H1 (cell line): ENCODE data around the gene TAPBPL. TPM values are rescaled to one million over a fixed set of nuclear protein-coding genes. Genes with fewer than 3 reads are reported as not detected.
A peak's percentile ranks its signal among the peaks of the same experiment; 100 is the strongest.

Source experiments
- CTCF ChIA-PET: fragments of 300-600 bp; sonication (Branson Sonifier 250); formaldehyde crosslinking; loops from one replicate; lab custom pipeline; 2021; ENCODE audit not compliant: partially characterized antibody; lab: Charles Lee
- POLR2A ChIA-PET: fragments of 300-600 bp; sonication (Branson Sonifier 250); formaldehyde crosslinking; loops from one replicate; lab custom pipeline; 2021; ENCODE audit warnings: inconsistent platforms; ENCODE audit not compliant: partially characterized antibody; lab: Charles Lee
- DNase-seq, 2 experiments: peaks; one replicate each; pipeline versions ENCODE4 v3.0.0 to v3.0.0-alpha.2; 2010 to 2022; ENCODE audit warnings: low spot score in 2 of 2, low read depth in 1 of 2, mixed read lengths in 1 of 2
- FAIRE-seq: peaks from 2 replicates; lab custom pipeline; 2011; peaks lifted over from hg19 to GRCh38; lab: Jason Lieb, UNC
- H2AFZ ChIP-seq: 2 replicates; pipeline ENCODE4 v1.8.1; 2012; ENCODE audit warnings: low read length, inconsistent platforms
- H2AK5ac ChIP-seq: 2 replicates; pipeline ENCODE4 v1.6.1; 2013; ENCODE audit warnings: low read depth, low read length
- H2BK120ac ChIP-seq: replicated peaks from 2 replicates; pipeline ENCODE3; 2013; ENCODE audit warnings: low read depth, low read length, inconsistent platforms
- H2BK12ac ChIP-seq: 2 replicates; pipeline ENCODE4 v1.6.1; 2013; ENCODE audit warnings: low read depth, low read length
- H2BK15ac ChIP-seq: 2 replicates; pipeline ENCODE4 v1.6.1; 2013; ENCODE audit warnings: low read length
- H2BK20ac ChIP-seq: 2 replicates; pipeline ENCODE4 v1.6.1; 2013; ENCODE audit warnings: low read length
- H2BK5ac ChIP-seq: 2 replicates; pipeline ENCODE4 v1.6.1; 2013; ENCODE audit warnings: low read depth, low read length
- H3K14ac ChIP-seq: 2 replicates; pipeline ENCODE4 v1.6.1; 2013; ENCODE audit warnings: inconsistent platforms; ENCODE audit not compliant: insufficient read length
- H3K18ac ChIP-seq: 2 replicates; pipeline ENCODE4 v1.6.1; 2013; ENCODE audit warnings: low read length; ENCODE audit errors: extremely low read depth
- H3K23ac ChIP-seq: 2 replicates; pipeline ENCODE4 v1.6.1; 2013; ENCODE audit warnings: inconsistent platforms; ENCODE audit not compliant: insufficient read length
- H3K23me2 ChIP-seq: 2 replicates; pipeline ENCODE4 v1.6.1; 2013; ENCODE audit warnings: low read depth, low read length
- H3K27ac ChIP-seq: 2 replicates; pipeline ENCODE4 v1.6.1; 2011; ENCODE audit warnings: low read depth, low read length, inconsistent platforms
- H3K27me3 ChIP-seq, 4 experiments: replicated peaks in 1 of 4; 1 replicate in 1 of 4; 2 replicates in 3 of 4; pipeline versions ENCODE4 v1.6.1 to v1.8.1; 2011 to 2013; ENCODE audit warnings: low read length in 3 of 4, mild to moderate bottlenecking in 3 of 4, inconsistent platforms in 2 of 4, mixed read lengths in 2 of 4, moderate library complexity in 1 of 4; ENCODE audit not compliant: control insufficient read depth in 3 of 4, insufficient read depth in 3 of 4; ENCODE audit errors: extremely low read depth in 1 of 4
- H3K36me3 ChIP-seq, 4 experiments: 2 replicates each; pipeline versions ENCODE4 v1.6.1 to v1.8.1; 2011 to 2013; ENCODE audit warnings: mild to moderate bottlenecking in 4 of 4, low read length in 3 of 4, moderate library complexity in 2 of 4, control low read depth in 1 of 4, inconsistent platforms in 1 of 4; ENCODE audit not compliant: insufficient read depth in 4 of 4, control insufficient read depth in 2 of 4
- H3K4ac ChIP-seq: replicated peaks from 2 replicates; pipeline ENCODE3; 2013; ENCODE audit warnings: low read length, low read depth, mixed read lengths, inconsistent platforms; ENCODE audit not compliant: insufficient read length
- H3K4me1 ChIP-seq, 4 experiments: replicated peaks in 1 of 4; 1 replicate in 1 of 4; 2 replicates in 3 of 4; pipeline versions ENCODE4 v1.6.1 to v1.8.1; 2011 to 2013; ENCODE audit warnings: low read length in 3 of 4, inconsistent platforms in 2 of 4, mixed read lengths in 1 of 4; ENCODE audit not compliant: insufficient read depth in 4 of 4, control insufficient read depth in 3 of 4
- H3K4me2 ChIP-seq, 2 experiments: 2 replicates each; pipeline versions ENCODE4 v1.6.1 to v1.8.1; 2011 to 2013; ENCODE audit warnings: low read depth in 2 of 2, low read length in 2 of 2, control low read depth in 1 of 2, inconsistent platforms in 1 of 2, mild to moderate bottlenecking in 1 of 2; ENCODE audit not compliant: insufficient read depth in 1 of 2
- H3K4me3 ChIP-seq, 4 experiments: fragments of 200-600, 300-600 bp in 1 of 4; sonication (generic), shearing (Covaris generic), sonication (Bioruptor Twin) in 1 of 4; 2 replicates each; pipeline versions ENCODE4 v1.5.1 to v1.8.1; 2011 to 2016; ENCODE audit warnings: low read length in 4 of 4, low read depth in 3 of 4, control low read depth in 2 of 4, inconsistent platforms in 2 of 4, mild to moderate bottlenecking in 2 of 4, mixed read lengths in 1 of 4, moderate library complexity in 1 of 4; ENCODE audit not compliant: insufficient read depth in 2 of 4; ENCODE audit errors: extremely low read depth in 1 of 4
- H3K56ac ChIP-seq: replicated peaks from 2 replicates; pipeline ENCODE3; 2013; ENCODE audit warnings: low read depth, mild to moderate bottlenecking, mixed read lengths, low read length, inconsistent platforms; ENCODE audit not compliant: insufficient read length
- H3K79me1 ChIP-seq: 2 replicates; pipeline ENCODE4 v1.6.1; 2013; ENCODE audit warnings: low read depth, low read length, control low read depth
- H3K79me2 ChIP-seq, 2 experiments: 2 replicates each; pipeline versions ENCODE4 v1.6.1 to v1.8.1; 2012 to 2013; ENCODE audit warnings: low read length in 2 of 2, mild to moderate bottlenecking in 2 of 2, inconsistent platforms in 1 of 2; ENCODE audit not compliant: insufficient read depth in 2 of 2, control insufficient read depth in 1 of 2
- H3K9ac ChIP-seq, 4 experiments: replicated peaks in 1 of 4; 1 replicate in 1 of 4; 2 replicates in 3 of 4; pipeline versions ENCODE4 v1.6.1 to v1.8.1; 2011 to 2013; ENCODE audit warnings: low read depth in 3 of 4, low read length in 3 of 4, control low read depth in 2 of 4, mild to moderate bottlenecking in 2 of 4, moderate library complexity in 2 of 4, inconsistent platforms in 1 of 4; ENCODE audit errors: extremely low read depth in 1 of 4
- H3K9me3 ChIP-seq, 2 experiments: 2 replicates each; pipeline versions ENCODE4 v1.6.1 to v1.8.1; 2012 to 2013; ENCODE audit warnings: mild to moderate bottlenecking in 2 of 2, moderate library complexity in 2 of 2, control low read depth in 1 of 2, inconsistent platforms in 1 of 2, low read depth in 1 of 2, low read length in 1 of 2, mixed read lengths in 1 of 2; ENCODE audit not compliant: insufficient read depth in 2 of 2
- H4K20me1 ChIP-seq, 2 experiments: replicated peaks in 1 of 2; 2 replicates each; pipeline versions ENCODE3 to v1.8.1; 2011 to 2013; ENCODE audit warnings: inconsistent platforms in 2 of 2, low read length in 2 of 2, mild to moderate bottlenecking in 1 of 2; ENCODE audit not compliant: insufficient read depth in 2 of 2, control insufficient read depth in 1 of 2
- H4K5ac ChIP-seq: 2 replicates; pipeline ENCODE4 v1.6.1; 2013; ENCODE audit warnings: low read length, low read depth, mixed read lengths, inconsistent platforms; ENCODE audit not compliant: insufficient read length
- H4K8ac ChIP-seq: 2 replicates; pipeline ENCODE4 v1.8.0; 2013; ENCODE audit warnings: mild to moderate bottlenecking, moderate library complexity, low read length, inconsistent platforms; ENCODE audit not compliant: insufficient read depth; ENCODE audit errors: extremely low read depth
- H4K91ac ChIP-seq: replicated peaks from 2 replicates; pipeline ENCODE3; 2013; ENCODE audit warnings: low read length, mixed read lengths, inconsistent platforms; ENCODE audit not compliant: insufficient read length
- ASH2L ChIP-seq: fragments of 200-600, 300-600 bp; sonication (generic); IDR thresholded peaks from one replicate; pipeline ENCODE4 v1.7.1; 2017; ENCODE audit warnings: low read length
- CREB1 ChIP-seq: IDR thresholded peaks from 2 replicates; pipeline ENCODE4 v1.6.1; 2012; ENCODE audit warnings: inconsistent platforms
- FOSL1 ChIP-seq: IDR thresholded peaks from 2 replicates; pipeline ENCODE4 v1.6.1; 2011; ENCODE audit warnings: mild to moderate bottlenecking, low read depth, low read length, moderate library complexity; ENCODE audit not compliant: insufficient read depth
- JUN ChIP-seq: IDR thresholded peaks from 2 replicates; pipeline ENCODE4 v1.6.1; 2011; ENCODE audit warnings: low read depth, mild to moderate bottlenecking, improper control_type of control experiment, low read length
- KDM5A ChIP-seq: fragments of 200-600 bp; IDR thresholded peaks from 2 replicates; pipeline ENCODE4 v1.7.1; 2012; ENCODE audit warnings: mild to moderate bottlenecking, low read length, inconsistent platforms, mixed read lengths
- SIRT6 ChIP-seq: IDR thresholded peaks from one replicate; pipeline ENCODE4 v1.7.1; 2012; ENCODE audit warnings: low read length, inconsistent platforms
- SUZ12 ChIP-seq: fragments of 200-600 bp; sonication (generic); IDR thresholded peaks from 2 replicates; pipeline ENCODE4 v1.6.1; 2012; ENCODE audit warnings: mild to moderate bottlenecking, inconsistent platforms, low read length, moderate library complexity, mixed read lengths
- TBP ChIP-seq: IDR thresholded peaks from 2 replicates; pipeline ENCODE4 v1.6.1; 2011; ENCODE audit warnings: low read depth, low read length, improper control_type of control experiment
- TEAD4 ChIP-seq: IDR thresholded peaks from 2 replicates; pipeline ENCODE4 v1.6.1; 2012; ENCODE audit warnings: low read depth, low read length, inconsistent platforms, mixed read lengths
- YY1 ChIP-seq: IDR thresholded peaks from 2 replicates; pipeline ENCODE4 v1.6.1; 2011; ENCODE audit warnings: low read depth, mild to moderate bottlenecking, low read length
- WGBS, 2 experiments: shearing (Covaris generic) in 1 of 2; methylation state at CpG; one replicate each; pipeline versions ENCODE4 v1.1.6 to v1.1.7; 2013 to 2015; ENCODE audit warnings: low lambda C conversion rate in 2 of 2, mixed read lengths in 2 of 2, inconsistent platforms in 1 of 2, low coverage in 1 of 2, missing lambda C conversion rate in 1 of 2; ENCODE audit not compliant: insufficient replicate concordance in 2 of 2, insufficient coverage in 1 of 2, insufficient read length in 1 of 2; ENCODE audit errors: extremely low coverage in 1 of 2, missing lambda C conversion rate in 1 of 2; 5-methylcytosine and 5-hydroxymethylcytosine counted together
- polyA plus RNA-seq, 7 experiments: library from polyadenylated mRNA; depleted of rRNA in 3 of 7; stranded (reverse) in 5 of 7; unstranded in 2 of 7; fragments of >200 nt in 5 of 7; fragments of 200-250 nt in 2 of 7; gene quantifications; 1 replicate in 5 of 7; 2 replicates in 1 of 7; 4 replicates in 1 of 7; pipeline versions ENCODE4 v1.2.1 to v1.2.3, GENCODE V29; 2011 to 2013; ENCODE audit warnings: missing spikeins in 2 of 7, mixed read lengths in 2 of 7
- total RNA-seq: library from RNA; stranded (reverse); fragmentation: NEBNext Ultra II Directional; extraction: Animal tissue kit (Norgen Biotek cat#: 25700); gene quantifications from 2 replicates; pipeline ENCODE4 v1.2.1, GENCODE V29; 2021
- TF ChIP-seq, protein P1 (sequence below): IDR thresholded peaks from 2 replicates; pipeline ENCODE4 v1.6.1; 2012; ENCODE audit warnings: inconsistent platforms

TAPBPL gene
- total and polyA plus RNA-seq, 2 of the 8 experiments (the other 6 are each of a cell fraction or from before 2014, with no cell fraction given), result 0.61 to 1.5 TPM

DNA sequence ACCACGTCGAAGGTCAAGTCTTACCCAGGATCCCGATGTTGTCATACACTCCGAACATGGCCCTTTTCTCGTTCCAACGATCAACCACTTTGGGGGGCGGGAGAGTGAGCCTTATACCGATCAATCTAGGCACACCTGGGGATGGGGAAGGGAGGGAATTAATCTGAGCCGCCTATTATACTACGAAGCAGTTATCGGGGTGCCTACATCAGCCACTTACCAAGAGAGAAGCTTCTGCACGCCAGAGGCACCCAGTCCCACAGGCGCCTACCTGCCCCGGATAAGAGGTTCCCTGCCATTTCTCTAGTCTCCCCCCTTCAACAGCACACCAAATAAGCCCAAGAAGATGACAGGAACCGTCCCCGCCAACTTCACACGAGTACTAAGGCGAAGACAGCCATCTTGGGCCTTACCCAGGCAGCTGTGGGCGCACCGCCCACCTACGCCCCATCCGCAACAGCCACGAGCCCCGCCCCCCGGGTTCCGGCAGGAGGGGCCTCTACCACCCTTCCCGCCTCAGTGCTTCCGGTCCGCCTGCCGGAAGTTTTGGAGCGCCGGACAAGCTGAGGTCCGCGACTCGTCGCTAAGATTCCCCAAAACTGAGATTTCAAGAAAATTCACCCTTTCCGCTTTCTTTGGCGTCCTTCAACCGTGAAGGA is 41.1 kb downstream of the TAPBPL start, which contains the start of gene MRPL51:
MRPL51 (minus strand) TSS at position 425 of the 659 bp plus-strand sequence; CDS start at position 299, 126 bp downstream.
- peak within 1 kb of the TSS; percentile 76 for H3K18ac ChIP-seq
- peak within 1 kb of the TSS; percentile 99 for H2BK5ac ChIP-seq
- peaks cover 0 to 6% (median 4%) of the 10 kb centered on the region in 4 experiments; a peak in 4 of 7 replicates for H3K4me1 ChIP-seq
- no peak within 1 kb of the TSS for H3K14ac ChIP-seq
- ChIA-PET POLR2A (interaction anchor here (0.7 to 3.9 kb wide), 23 partner anchors 9 to 480 kb away, joined by 3 to 39 read pairs (median 3); partner anchors contain the start of genes CDCA3, GAPDH, SPSB2 and VAMP1), CTCF (interaction anchor here (0.7 to 1.6 kb wide), 8 partner anchors 11 to 154 kb away, joined by 3 to 7 read pairs (median 3); partner anchors contain the start of gene VAMP1)
- H2BK15ac ChIP-seq, result peak within 1 kb of the TSS; percentile 24; the same call in 1 of the 2 replicates
- H3K36me3 ChIP-seq, result peaks cover 5 to 29% (median 14%) of the 10 kb centered on the region in 4 experiments; a peak in 7 of 8 replicates
- H3K23ac ChIP-seq, result no peak within 1 kb of the TSS
- H4K91ac ChIP-seq, result peak within 1 kb of the TSS; percentile 48
- H2AK5ac ChIP-seq, result no peak within 1 kb of the TSS
- peak within 1 kb of the TSS; percentile 73 for H3K4ac ChIP-seq
- H4K5ac ChIP-seq, result peak within 1 kb of the TSS; percentile 82
- H3K56ac ChIP-seq, result peak within 1 kb of the TSS; percentile 82
- no peak within 1 kb of the TSS for H2BK20ac ChIP-seq
- peaks cover 0 to 38% of the 10 kb centered on the region in 2 experiments; a peak in 3 of 4 replicates for H3K79me2 ChIP-seq
- H3K27me3 ChIP-seq, result no peaks in the 10 kb centered on the region
- no peaks in the 10 kb centered on the region for H3K9me3 ChIP-seq
- H3K27ac ChIP-seq, result peak within 1 kb of the TSS; percentile 81
- peak within 1 kb of the TSS; percentile 71; the same call in 1 of the 2 replicates for H2AFZ ChIP-seq
- peak within 1 kb of the TSS; percentile 88 to 95 for H3K4me2 ChIP-seq
- peak within 1 kb of the TSS; percentile 99 for H2BK12ac ChIP-seq
- H3K79me1 ChIP-seq, result peaks cover 3% of the 10 kb centered on the region
- FAIRE-seq (no peak), DNase-seq (peak; percentile 71 to 98)
- H3K23me2 ChIP-seq, result peaks cover 7% of the 10 kb centered on the region
- H3K4me3 ChIP-seq, result peak within 1 kb of the TSS; percentile 84 to 98 (median 90)
- 4% methylated on average over 39 of the region's 39 CpGs; no CpG with 5 or more reads in 1 of the 2 experiments for WGBS, 2 experiments
- H4K8ac ChIP-seq, result peak within 1 kb of the TSS; percentile 39
- peak within 1 kb of the TSS; percentile 50 for H2BK120ac ChIP-seq
- peak within 1 kb of the TSS; percentile 55 to 97 (median 82) for H3K9ac ChIP-seq
- peaks cover 4% of the 10 kb centered on the region in 2 experiments for H4K20me1 ChIP-seq
- TF ChIP-seq CREB1, result peak; percentile 79
- TF ChIP-seq SUZ12, result no peak
- no peak for TF ChIP-seq ASH2L
- TF ChIP-seq TEAD4, result no peak
- peak; percentile 89 for TF ChIP-seq KDM5A
- TF ChIP-seq YY1, result peak; percentile 96
- no peak for TF ChIP-seq FOSL1
- TF ChIP-seq SIRT6, result no peak
- TF ChIP-seq TBP, result peak; percentile 72; the same call in 1 of the 2 replicates
- no peak for TF ChIP-seq JUN
- TF ChIP-seq, protein P1, sequence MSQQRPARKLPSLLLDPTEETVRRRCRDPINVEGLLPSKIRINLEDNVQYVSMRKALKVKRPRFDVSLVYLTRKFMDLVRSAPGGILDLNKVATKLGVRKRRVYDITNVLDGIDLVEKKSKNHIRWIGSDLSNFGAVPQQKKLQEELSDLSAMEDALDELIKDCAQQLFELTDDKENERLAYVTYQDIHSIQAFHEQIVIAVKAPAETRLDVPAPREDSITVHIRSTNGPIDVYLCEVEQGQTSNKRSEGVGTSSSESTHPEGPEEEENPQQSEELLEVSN, result 0 out of 2 replicates have a peak, but pooled peaks have one; percentile 55
